GM06990 (cell line): ENCODE data around the gene ANKRD18B.
"Not testable (repeated sequence)": the region's sequence is repeated elsewhere in the genome, so short reads cannot be mapped to it uniquely, and the experiment has no call there.

Experiments
- DNase-seq: peaks from one replicate; pipeline ENCODE4 v3.0.0-alpha.2; 2011; ENCODE audit not compliant: insufficient read length; ENCODE audit errors: extremely low read depth
- H3K27me3 ChIP-seq: replicated peaks from 2 replicates; pipeline ENCODE4 v1.6.0; 2011; ENCODE audit warnings: low read length; ENCODE audit not compliant: control insufficient read depth, insufficient read depth
- H3K36me3 ChIP-seq: 2 replicates; pipeline ENCODE4 v1.5.1; 2011; ENCODE audit warnings: low read length; ENCODE audit not compliant: control insufficient read depth, insufficient read depth
- H3K4me3 ChIP-seq: replicated peaks from 2 replicates; pipeline ENCODE4 v1.5.1; 2011; ENCODE audit warnings: low read depth, mild to moderate bottlenecking, control low read depth, low read length
- CTCF ChIP-seq: IDR thresholded peaks from 2 replicates; pipeline ENCODE4 v1.5.1; 2011; ENCODE audit warnings: low read length, control low read depth, mild to moderate bottlenecking, inconsistent platforms; ENCODE audit not compliant: insufficient read depth, poor library complexity, severe bottlenecking

ANKRD18B gene

GRCh38 chr9:33523397-33524305, at the start of gene ANKRD18B:
Gene ANKRD18B (plus strand): TSS chr9:33524251. CDS start chr9:33524490, 239 bp downstream.
- H3K4me3 ChIP-seq, H3K36me3 ChIP-seq, H3K27me3 ChIP-seq: not testable (repeated sequence)
- peak; percentile 12 for DNase-seq
- TF ChIP-seq CTCF, result peak; percentile 46

GRCh38 chr9:33475357-33475756, 48.7 kb upstream of the ANKRD18B start:
- Histone ChIP-seq H3K36me3 (peaks cover 6% of the 10 kb centered on the region), H3K27me3 (no peaks in the 10 kb centered on the region), H3K4me3 (no peak overlapping the region)
- no peak for DNase-seq
- TF ChIP-seq CTCF, result no peak

GRCh38 chr9:33476503-33476902, 47.5 kb upstream of the ANKRD18B start:
- no peak for DNase-seq
- no peaks in the 10 kb centered on the region for H3K27me3 ChIP-seq
- H3K36me3 ChIP-seq, result peaks cover 4% of the 10 kb centered on the region

GRCh38 chr9:33480106-33480505, 43.9 kb upstream of the ANKRD18B start:
- Histone ChIP-seq H3K27me3 (no peaks in the 10 kb centered on the region), H3K4me3 (no peak overlapping the region), H3K36me3 (no peaks in the 10 kb centered on the region)
- DNase-seq, result no peak
- no peak for TF ChIP-seq CTCF

More at GRCh38 chr9:33476503-33476902, 47.5 kb upstream of the ANKRD18B start:
- H3K4me3 ChIP-seq, result no peak overlapping the region
- no peak for TF ChIP-seq CTCF

GRCh38 chr9:33480976-33481375, 43.1 kb upstream of the ANKRD18B start:
- Histone ChIP-seq H3K27me3 (no peaks in the 10 kb centered on the region), H3K36me3 (no peaks in the 10 kb centered on the region), H3K4me3 (no peak overlapping the region)
- no peak for DNase-seq
- TF ChIP-seq CTCF, result no peak

- not testable (repeated sequence) for H3K36me3 ChIP-seq, H3K4me3 ChIP-seq, H3K27me3 ChIP-seq, DNase-seq
Measured at GRCh38 chr9:33485312-33485711, 38.7 kb upstream of the ANKRD18B start.
